DMS114 treated with DMSO at 0.1 percent for 48 hours (cell line): ENCODE results near the gene TNFSF13.

Experiments
- DNase-seq: peaks from one replicate; lab custom pipeline; 2025; ENCODE audit not compliant: unreplicated experiment; lab: John Stamatoyannopoulos, UW

Gene TNFSF13

DNA sequence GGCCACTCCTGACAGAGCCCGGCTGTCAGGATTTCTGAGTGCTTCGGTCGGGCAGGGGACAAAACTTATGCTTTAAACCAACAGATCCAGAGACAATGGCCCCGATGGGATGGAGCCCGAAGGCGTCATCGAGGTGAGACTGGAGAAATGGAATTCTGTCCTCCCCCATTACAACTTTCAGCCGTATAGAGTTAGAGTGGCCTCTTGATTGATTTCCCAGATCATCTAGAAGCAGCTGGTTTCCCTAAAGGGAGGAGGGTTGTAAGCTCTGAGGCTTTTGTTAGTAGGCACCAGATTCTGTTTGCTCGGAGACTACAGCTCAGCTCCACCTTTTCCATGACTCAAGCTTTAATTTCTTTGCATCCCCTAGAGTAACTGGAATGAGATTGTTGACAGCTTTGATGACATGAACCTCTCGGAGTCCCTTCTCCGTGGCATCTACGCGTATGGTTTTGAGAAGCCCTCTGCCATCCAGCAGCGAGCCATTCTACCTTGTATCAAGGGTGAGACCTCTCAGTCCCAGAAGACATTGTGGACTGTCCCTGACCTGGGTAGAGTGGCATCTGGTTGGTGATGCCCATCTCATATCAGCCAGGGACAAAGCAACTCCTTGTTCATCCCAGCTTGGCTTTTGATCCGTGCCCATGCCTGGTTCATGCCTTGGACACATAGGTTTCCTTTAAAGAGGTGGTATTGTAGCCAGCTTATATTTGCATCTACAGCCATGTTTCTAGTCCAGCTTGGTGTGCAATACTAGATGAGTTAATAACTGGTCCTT, 15.8 kb downstream of the TNFSF13 start:
- DNase-seq, result no peak

DNA sequence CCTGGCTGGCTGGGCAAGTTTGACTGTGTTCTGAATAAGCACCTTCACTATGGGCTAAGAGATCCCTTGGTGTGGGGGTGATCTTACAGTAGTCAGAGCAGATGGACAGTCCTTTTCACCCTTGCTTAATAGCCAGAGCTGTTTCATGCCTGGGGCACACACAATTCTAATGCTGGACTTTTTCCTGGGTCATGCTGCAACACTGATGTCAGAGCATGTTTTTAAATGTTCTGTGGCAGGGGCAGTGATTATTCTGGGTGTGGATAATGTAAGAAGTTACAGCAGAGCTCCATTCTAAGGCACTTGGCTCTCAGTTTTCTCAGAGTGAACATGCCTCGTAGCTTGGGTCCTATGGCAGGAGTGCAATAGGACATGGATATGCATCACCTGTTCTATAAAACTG, 16.9 kb downstream of the TNFSF13 start:
- no peak for DNase-seq

DNA sequence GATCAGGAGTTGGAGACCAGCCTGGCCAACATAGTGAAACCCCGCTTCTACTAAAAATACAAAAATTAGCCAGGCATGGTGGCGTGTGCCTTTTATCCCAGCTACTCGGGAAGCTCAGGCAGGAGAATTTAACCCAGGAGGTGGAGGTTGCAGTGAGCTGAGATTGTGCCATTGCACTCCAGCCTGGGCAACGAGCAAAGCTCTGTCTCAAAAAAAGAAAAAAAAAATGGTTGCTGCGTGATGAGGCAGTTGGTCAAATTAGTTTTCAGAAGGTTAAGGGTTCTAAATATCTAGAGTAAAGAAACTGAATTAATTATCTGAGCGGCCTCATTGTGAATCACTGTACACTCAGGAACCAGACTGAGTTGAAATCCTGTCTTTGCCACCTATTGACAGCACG, 17.4 kb downstream of the TNFSF13 start:
- no peak for DNase-seq

DNA sequence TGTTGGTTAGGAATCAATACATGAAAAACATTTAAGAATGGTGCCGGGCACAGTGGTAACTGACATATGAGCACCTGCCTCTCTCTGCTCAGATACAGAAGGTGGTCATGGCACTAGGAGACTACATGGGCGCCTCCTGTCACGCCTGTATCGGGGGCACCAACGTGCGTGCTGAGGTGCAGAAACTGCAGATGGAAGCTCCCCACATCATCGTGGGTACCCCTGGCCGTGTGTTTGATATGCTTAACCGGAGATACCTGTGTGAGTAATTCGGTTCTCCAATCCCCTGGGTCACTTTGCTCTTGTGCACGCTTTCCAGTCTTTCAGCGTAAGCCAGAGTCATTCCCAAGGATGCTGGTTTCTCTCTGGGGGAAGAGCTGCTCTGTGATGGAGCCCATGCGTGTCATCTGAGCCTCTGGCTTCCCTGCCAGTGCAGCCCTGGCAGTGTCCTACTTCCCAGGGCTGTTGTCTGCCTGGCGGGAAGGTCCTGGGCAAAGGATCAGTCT, 17.9 kb downstream of the TNFSF13 start:
- DNase-seq, result no peak

DNA sequence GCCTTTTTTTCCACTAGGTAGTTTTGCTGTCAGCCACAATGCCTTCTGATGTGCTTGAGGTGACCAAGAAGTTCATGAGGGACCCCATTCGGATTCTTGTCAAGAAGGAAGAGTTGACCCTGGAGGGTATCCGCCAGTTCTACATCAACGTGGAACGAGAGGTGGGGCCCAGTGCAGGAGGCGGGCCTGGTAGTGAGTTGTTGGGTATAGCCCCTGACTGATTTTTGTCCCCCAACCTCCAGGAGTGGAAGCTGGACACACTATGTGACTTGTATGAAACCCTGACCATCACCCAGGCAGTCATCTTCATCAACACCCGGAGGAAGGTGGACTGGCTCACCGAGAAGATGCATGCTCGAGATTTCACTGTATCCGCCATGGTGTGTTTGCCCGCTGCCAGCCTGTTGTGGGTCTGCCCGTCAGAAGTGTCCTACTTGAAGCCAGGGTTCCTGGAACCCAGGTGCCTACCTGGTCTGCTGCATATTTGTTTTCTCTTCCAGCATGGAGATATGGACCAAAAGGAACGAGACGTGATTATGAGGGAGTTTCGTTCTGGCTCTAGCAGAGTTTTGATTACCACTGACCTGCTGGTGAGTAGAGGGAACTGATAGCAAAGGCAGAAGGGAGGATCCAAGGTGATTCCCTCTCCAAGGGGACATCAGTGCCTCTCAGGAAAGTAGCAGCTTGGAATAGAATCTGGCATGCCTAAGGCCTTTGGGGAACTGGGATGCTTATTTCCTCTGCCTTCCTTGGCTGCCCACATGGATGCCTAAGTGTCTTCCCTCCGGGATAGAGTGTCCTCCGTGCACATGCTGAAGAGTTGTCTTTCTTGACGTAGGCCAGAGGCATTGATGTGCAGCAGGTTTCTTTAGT, 19.0 kb downstream of the TNFSF13 start:
- DNase-seq, result no peak

DNA sequence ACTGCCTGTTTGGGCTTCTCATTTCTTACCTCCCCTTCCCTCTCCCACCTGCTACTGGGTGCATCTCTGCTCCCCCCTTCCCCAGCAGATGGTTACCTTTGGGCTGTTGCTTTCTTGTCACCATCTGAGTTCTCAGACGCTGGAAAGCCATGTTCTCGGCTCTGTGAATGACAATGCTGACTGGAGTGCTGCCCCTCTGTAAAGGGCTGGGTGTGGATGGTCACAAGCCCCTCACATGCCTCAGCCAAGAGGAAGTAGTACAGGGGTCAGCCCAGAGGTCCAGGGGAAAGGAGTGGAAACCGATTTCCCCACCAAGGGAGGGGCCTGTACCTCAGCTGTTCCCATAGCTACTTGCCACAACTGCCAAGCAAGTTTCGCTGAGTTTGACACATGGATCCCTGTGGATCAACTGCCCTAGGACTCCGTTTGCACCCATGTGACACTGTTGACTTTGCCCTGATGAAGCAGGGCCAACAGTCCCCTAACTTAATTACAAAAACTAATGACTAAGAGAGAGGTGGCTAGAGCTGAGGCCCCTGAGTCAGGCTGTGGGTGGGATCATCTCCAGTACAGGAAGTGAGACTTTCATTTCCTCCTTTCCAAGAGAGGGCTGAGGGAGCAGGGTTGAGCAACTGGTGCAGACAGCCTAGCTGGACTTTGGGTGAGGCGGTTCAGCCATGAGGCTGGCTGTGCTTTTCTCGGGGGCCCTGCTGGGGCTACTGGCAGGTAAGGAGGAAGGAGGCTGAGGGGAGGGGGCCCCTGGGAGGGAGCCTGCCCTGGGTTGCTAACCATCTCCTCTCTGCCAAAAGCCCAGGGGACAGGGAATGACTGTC, 20.7 kb downstream of the TNFSF13 start, which contains the start of gene CD68:
Gene CD68, plus strand, starts transcription at position 638 of the 833 bp plus-strand sequence. Its CDS starts 40 bp downstream, at position 678.
- peak; percentile 61 for DNase-seq

DNA sequence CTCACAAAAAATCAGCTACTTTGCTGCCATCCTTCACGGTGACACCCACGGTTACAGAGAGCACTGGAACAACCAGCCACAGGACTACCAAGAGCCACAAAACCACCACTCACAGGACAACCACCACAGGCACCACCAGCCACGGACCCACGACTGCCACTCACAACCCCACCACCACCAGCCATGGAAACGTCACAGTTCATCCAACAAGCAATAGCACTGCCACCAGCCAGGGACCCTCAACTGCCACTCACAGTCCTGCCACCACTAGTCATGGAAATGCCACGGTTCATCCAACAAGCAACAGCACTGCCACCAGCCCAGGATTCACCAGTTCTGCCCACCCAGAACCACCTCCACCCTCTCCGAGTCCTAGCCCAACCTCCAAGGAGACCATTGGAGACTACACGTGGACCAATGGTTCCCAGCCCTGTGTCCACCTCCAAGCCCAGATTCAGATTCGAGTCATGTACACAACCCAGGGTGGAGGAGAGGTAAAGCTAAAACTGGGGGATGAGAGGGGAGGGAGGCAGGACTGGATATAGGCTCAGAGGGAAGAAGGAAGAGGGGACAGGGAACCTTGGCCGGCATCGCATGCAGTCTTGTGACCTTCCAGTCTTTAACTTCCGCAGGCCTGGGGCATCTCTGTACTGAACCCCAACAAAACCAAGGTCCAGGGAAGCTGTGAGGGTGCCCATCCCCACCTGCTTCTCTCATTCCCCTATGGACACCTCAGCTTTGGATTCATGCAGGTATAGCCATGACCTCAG, 21.5 kb downstream of the TNFSF13 start:
- no peak for DNase-seq

DNA sequence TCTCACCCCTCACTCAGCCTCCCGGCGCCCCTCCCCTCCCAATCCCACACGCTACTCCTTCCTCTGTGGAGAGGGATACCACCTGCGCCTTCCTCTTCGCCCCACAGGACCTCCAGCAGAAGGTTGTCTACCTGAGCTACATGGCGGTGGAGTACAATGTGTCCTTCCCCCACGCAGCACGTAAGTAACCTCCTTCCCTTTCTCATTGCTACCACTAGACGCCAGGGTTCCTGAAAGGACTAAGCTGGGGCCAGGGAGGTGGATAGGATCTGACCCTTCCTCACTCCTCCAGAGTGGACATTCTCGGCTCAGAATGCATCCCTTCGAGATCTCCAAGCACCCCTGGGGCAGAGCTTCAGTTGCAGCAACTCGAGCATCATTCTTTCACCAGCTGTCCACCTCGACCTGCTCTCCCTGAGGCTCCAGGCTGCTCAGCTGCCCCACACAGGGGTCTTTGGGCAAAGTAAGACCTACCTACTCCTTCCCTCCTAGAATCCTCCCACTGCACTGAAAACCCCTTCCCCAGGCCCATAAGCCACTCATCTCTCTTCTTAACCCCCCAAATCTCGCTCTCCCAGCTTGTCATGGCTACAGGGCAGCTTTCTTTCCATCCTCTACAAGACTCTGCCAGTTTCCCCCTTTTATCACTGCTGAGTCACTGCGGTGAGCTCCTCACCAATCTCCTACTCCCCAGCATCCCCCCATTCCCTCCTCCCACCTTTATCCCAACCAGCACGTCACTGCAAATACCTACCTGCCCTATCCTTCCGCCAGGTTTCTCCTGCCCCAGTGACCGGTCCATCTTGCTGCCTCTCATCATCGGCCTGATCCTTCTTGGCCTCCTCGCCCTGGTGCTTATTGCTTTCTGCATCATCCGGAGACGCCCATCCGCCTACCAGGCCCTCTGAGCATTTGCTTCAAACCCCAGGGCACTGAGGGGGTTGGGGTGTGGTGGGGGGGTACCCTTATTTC, 22.3 kb downstream of the TNFSF13 start:
- DNase-seq, result no peak

DNA sequence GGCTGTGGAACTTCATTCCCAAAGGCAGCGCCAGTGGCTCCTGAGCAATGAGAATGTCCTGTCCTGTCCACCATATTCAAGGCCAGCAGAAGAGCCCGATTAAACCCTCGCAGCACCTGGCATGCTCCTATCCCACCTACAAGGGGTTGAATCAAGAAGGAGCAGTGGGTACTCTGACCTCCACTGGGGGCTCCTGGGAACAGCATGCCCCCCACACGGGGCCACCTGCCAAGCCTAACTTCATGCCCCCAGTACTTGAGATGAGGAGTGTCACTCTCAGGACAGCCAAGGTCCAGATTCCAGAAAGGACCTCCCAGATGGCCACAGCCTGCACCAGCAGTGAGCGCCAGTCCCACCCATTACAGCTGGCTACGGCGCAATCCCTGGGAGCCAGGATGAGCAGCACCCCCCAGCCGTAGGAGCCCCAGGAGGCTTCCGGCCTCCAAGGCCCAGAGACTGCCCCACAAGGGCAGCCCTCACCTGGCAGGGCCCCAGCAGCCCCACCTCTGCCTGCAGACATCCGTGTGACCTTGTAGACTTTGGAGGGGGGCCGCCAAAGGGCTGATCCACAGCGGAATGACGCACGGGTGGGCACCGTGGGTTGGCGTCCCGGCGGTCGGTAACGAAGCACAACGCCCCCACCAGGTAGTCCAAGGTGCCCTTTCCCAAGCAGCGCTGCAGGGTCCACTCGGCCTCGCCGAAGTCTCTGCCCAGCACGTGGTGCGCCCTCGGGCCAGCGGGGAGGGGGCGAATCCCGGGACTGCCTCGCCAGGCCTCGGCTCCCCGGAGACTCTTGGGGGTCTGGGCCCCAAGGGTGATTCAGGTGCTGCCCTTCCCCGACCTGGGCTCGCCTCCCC, 24.1 kb downstream of the TNFSF13 start:
- no peak for DNase-seq

DNA sequence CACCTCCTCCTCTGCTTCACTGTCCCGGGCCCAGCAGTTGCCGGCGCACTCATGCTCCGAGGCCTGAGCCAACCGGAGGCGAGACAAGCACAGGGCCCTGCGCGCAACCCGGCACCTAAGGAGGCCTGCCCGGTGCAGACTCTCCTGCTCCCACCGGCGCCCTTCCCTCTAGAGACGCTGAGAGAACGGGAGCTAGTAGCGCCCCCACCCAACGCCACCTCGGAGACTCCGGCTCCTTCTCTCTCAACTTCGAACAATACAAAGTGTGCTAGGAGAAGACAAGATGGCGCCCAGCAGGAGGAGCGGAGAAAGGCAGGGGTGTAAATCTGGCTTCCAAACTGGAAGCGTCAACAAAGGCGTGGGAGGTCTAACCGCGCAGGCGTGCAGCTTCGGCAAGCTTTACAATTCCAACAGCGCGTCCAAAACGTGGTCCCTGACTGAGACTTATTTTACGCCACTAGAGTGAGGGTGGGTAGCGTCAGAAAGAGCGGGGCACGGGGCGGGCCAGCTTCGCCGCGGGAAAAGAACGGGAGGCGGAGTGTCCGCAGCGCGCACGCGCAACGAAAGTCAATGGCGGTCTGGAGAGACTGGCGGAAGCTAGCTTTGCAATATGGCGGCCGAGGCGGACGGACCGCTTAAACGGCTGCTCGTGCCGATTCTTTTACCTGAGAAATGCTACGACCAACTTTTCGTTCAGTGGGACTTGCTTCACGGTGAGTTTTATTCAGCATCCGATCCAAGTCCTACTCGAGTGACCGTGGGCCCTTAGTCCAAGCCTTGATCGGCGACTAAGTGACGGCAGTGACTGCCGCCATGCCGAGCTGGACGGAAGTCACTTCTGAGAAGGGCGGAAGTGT, 24.9 kb downstream of the TNFSF13 start, which contains the start of gene MPDU1:
Gene MPDU1, plus strand, starts transcription at position 600 of the 857 bp plus-strand sequence. Its CDS starts 11 bp downstream, at position 611.
- DNase-seq, result peak; percentile 90

DNA sequence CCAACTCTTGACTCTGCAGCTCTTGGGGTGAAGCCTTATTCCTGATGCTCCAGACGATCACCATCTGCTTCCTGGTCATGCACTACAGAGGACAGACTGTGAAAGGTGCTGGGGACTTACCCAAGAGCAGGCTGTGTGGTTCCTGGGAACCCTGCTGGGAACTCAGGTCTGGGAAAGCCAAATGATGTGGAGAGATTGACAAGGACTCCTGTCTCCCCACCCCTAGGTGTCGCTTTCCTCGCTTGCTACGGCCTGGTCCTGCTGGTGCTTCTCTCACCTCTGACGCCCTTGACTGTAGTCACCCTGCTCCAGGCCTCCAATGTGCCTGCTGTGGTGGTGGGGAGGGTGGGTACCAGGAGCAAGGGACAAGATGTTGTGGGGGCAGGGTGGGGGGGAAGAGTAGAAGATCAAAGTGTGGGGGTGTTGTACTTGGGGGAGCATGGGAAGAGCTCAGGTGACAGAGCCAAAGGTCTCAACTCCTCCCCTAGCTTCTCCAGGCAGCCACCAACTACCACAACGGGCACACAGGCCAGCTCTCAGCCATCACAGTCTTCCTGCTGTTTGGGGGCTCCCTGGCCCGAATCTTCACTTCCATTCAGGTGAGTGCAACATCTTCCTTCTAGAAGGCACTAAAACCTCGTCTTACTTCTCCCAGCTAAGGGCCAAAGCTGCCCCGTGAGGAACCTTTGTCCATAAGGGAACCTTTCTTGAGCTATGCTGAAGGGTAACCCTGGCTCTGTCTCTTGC, 28.3 kb downstream of the TNFSF13 start:
- DNase-seq, result peak; percentile 34

DNA sequence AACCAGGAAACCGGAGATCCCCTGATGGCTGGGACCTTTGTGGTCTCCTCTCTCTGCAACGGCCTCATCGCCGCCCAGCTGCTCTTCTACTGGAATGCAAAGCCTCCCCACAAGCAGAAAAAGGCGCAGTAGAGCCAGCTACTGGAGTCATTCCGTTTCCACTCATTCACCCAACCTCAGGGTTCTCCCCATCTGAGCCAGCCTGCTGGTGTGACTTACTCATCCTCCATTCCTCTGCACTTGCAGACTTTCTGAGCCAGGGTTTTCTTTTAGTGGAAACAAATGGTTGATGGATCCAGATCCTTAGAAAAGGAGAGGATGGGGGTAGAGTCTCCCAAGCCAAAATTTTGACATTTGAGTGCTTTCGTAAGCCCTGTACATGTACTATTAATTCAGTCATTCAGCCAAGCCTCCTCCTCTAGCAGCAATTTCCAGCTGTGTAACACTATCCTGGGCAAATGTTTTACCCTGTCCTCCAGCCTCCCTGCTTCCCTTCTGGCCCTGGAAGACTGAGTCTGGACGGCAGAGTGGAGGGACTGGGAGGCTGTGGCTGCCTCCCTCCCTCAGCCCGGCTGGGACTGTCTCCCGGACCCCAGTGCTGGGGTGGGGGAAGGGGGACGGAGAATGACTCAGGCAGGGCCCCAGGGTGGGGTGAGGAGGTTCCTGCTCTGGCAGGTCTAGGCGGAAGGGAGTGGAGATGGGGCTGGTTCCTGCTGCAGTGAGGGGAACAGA, 29.0 kb downstream of the TNFSF13 start:
- no peak for DNase-seq

DNA sequence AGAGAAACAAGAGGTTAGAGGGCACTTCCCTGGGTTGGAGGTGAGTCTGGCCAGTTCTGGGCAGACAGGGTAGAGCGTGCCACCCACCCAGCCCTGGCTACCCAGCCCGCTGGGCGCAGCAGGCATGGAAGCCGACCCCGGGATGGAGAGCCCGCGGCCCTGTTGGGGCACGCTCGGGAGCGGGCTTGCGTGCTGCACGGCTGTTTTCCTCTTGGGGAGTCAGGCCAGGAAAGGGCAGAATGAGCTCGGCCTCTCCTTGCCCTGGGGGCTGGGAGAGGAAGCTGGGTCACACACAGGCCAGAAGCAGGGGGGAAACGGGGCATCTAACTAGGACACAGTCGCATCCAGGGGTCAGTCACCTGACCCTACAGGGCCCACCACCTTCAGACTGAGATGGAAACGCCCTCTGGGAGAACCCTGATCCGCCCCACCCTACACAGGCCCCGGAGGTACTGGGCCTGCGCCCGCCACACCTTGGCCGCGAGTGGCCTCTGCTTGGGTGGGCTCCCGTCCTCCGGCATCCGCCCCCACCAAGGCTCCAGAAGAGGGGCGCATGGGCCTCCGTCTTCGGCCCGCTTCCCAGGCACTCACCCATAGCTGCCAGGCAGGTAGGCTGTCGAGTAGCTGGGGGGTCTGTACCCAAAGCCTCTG, 30.1 kb downstream of the TNFSF13 start:
- DNase-seq, result no peak

DNA sequence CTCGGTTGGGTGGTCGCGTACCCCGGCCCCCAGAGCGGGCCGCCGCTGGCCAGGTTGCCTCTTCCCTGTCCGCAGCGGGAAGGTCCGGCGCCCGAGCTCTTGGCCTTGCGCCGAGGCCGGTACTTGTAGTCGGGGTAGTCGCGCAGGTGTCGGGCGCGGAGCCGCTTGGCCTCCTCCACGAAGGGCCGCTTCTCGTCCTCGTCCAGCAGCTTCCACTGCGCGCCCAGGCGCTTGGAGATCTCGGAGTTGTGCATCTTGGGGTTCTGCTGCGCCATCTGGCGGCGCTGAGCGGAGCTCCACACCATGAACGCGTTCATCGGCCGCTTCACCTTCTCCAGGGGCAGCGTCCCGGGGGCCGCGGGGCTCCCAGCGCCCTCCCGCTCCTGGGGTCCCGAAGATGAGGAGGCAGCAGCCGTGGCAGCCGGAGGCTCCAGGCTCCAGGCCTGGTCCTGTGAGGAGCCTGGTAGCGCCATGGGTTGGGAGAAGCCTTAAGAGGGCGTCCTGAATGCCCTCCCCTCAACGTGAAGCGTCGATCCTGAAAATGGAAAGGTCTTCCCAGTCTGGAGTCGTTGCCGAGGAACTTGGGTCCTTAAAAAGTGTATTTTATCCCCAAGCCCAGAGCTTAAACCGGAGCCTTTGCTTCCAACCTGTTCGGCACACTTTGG, 30.8 kb downstream of the TNFSF13 start:
- no peak for DNase-seq
